ENCODE data around the gene GUCY1B1.

GRCh38 chr4:155819066-155819465, 60.2 kb downstream of the GUCY1B1 start:
- TF ChIP-seq CTCF (IDR thresholded peaks at IDR 0.05) (no peak), POLR2A (IDR thresholded peaks at IDR 0.05) (no peak)

Measured in heart left ventricle (tissue), 13 donors.